HCT116 (cell line): ENCODE measurements around the gene PRDM8. TPM values are rescaled to one million over a fixed set of nuclear protein-coding genes. Genes with fewer than 3 reads are reported as not detected.

Source experiments
- ATAC-seq: fragments of 200-7000 bp; cut with Tn5 transposase; 2 replicates; pipeline ENCODE4 v1.9.1; 2020; ENCODE audit warnings: mild to moderate bottlenecking, moderate library complexity
- BruUV-seq: library from RNA; stranded (reverse); fragments of 400-500 nt; replicated peaks from 2 replicates; lab custom pipeline; 2021; lab: Mats Ljungman, UMichigan
- CTCF ChIA-PET: fragments of 300-600 bp; sonication (Branson Sonifier 250); formaldehyde crosslinking; loops from one replicate; lab custom pipeline; 2021; ENCODE audit warnings: antibody characterized with exemption; lab: Charles Lee
- POLR2A ChIA-PET: fragments of 300-600, 350-600 bp; sonication (Branson Sonifier 250); formaldehyde crosslinking; loops from one replicate; lab custom pipeline; 2021; ENCODE audit warnings: antibody characterized with exemption; lab: Charles Lee
- RAD21 ChIA-PET, 2 experiments: fragments of 300-600 bp; sonication (Branson Sonifier 250); formaldehyde crosslinking; loops; one replicate each; lab custom pipeline; 2023; ENCODE audit warnings: low total read pairs in 2 of 2; ENCODE audit not compliant: uncharacterized antibody in 2 of 2, unreplicated experiment in 2 of 2, low non-redundant PET in 1 of 2; lab: Charles Lee
- DNase-seq: peaks from one replicate; pipeline ENCODE4 v3.0.0-alpha.2; 2010; ENCODE audit warnings: low read depth, low spot score
- H2AFZ ChIP-seq: fragments of 200-600 bp; shearing (Covaris generic), sonication (generic); 2 replicates; pipeline ENCODE4 v1.6.1; 2017; ENCODE audit warnings: low read depth, mixed run types, mixed read lengths, antibody characterized with exemption, low read length; ENCODE audit not compliant: poor library complexity, severe bottlenecking
- H3K27ac ChIP-seq: 2 replicates; pipeline ENCODE4 v1.5.1; 2012; ENCODE audit warnings: low read depth, low read length
- H3K27me3 ChIP-seq: fragments of 200-600 bp; sonication (generic); 2 replicates; pipeline ENCODE4 v1.6.1; 2016; ENCODE audit warnings: mixed run types, low read length, mixed read lengths; ENCODE audit not compliant: insufficient read depth
- H3K36me3 ChIP-seq, 2 experiments: fragments of 200-500 bp in 1 of 2; fragments of 200-600 bp in 1 of 2; sonication (Bioruptor generic) in 1 of 2; sonication (generic) in 1 of 2; 2 replicates each; pipeline versions ENCODE4 v1.5.1 to v1.6.1; 2014 to 2016; ENCODE audit warnings: low read length in 2 of 2, inconsistent platforms in 1 of 2, mixed read lengths in 1 of 2, mixed run types in 1 of 2; ENCODE audit not compliant: insufficient read depth in 2 of 2, control insufficient read depth in 1 of 2
- H3K4me1 ChIP-seq, 2 experiments: fragments of 200-600 bp in 1 of 2; sonication (generic) in 1 of 2; 2 replicates each; pipeline versions ENCODE4 v1.5.1 to v1.6.1; 2012 to 2017; ENCODE audit warnings: low read length in 2 of 2, inconsistent platforms in 1 of 2, mild to moderate bottlenecking in 1 of 2, mixed read lengths in 1 of 2, mixed run types in 1 of 2, moderate library complexity in 1 of 2; ENCODE audit not compliant: insufficient read depth in 2 of 2, control insufficient read depth in 1 of 2
- H3K4me2 ChIP-seq: fragments of 200-600 bp; sonication (generic); 2 replicates; pipeline ENCODE4 v1.6.1; 2017; ENCODE audit warnings: mixed run types, low read length, mixed read lengths
- H3K4me3 ChIP-seq, 2 experiments: fragments of 200-600 bp in 1 of 2; sonication (generic) in 1 of 2; replicated peaks in 1 of 2; 2 replicates each; pipeline ENCODE4 v1.5.1; 2011 to 2016; ENCODE audit warnings: low read length in 2 of 2, control low read depth in 1 of 2, low read depth in 1 of 2, mild to moderate bottlenecking in 1 of 2, mixed read lengths in 1 of 2, mixed run types in 1 of 2
- H3K79me2 ChIP-seq: fragments of 200-600 bp; sonication (generic); 2 replicates; pipeline ENCODE4 v1.6.1; 2017; ENCODE audit warnings: mild to moderate bottlenecking, mixed run types, low read length, moderate library complexity, mixed read lengths; ENCODE audit not compliant: insufficient read depth
- H3K9ac ChIP-seq: fragments of 200-600 bp; sonication (generic); 2 replicates; pipeline ENCODE4 v1.6.1; 2016; ENCODE audit warnings: low read length, mixed read lengths
- H3K9me2 ChIP-seq: fragments of 200-600 bp; sonication (generic), shearing (Covaris generic); 2 replicates; pipeline ENCODE4 v1.6.1; 2017; ENCODE audit warnings: mixed run types, mild to moderate bottlenecking, moderate library complexity; ENCODE audit not compliant: insufficient read depth
- H3K9me3 ChIP-seq, 2 experiments: fragments of 200-500 bp in 1 of 2; fragments of 200-600 bp in 1 of 2; sonication (Bioruptor generic) in 1 of 2; sonication (generic) in 1 of 2; 2 replicates each; pipeline ENCODE4 v1.6.1; 2014 to 2017; ENCODE audit warnings: low read length in 2 of 2, mixed read lengths in 2 of 2, inconsistent platforms in 1 of 2, low read depth in 1 of 2, mild to moderate bottlenecking in 1 of 2, mixed run types in 1 of 2, moderate library complexity in 1 of 2; ENCODE audit not compliant: control insufficient read depth in 1 of 2, insufficient read depth in 1 of 2
- H4K20me1 ChIP-seq: fragments of 200-600 bp; sonication (generic), shearing (Covaris generic); 2 replicates; pipeline ENCODE4 v1.6.1; 2017; ENCODE audit warnings: mixed run types, mild to moderate bottlenecking, moderate library complexity; ENCODE audit not compliant: insufficient read depth
- ATF3 ChIP-seq: IDR thresholded peaks from 2 replicates; pipeline ENCODE4 v1.6.1; 2012
- CBX3 ChIP-seq: IDR thresholded peaks from 2 replicates; pipeline ENCODE4 v1.6.1; 2012; ENCODE audit warnings: low read depth
- CEBPB ChIP-seq: IDR thresholded peaks from 2 replicates; pipeline ENCODE4 v1.6.1; 2012; ENCODE audit warnings: low read depth
- EGR1 ChIP-seq: IDR thresholded peaks from 2 replicates; pipeline ENCODE4 v1.6.1; 2012; ENCODE audit warnings: low read depth
- EZH2 ChIP-seq: fragments of 200-600 bp; sonication (generic); IDR thresholded peaks from 2 replicates; pipeline ENCODE4 v1.6.1; 2017; ENCODE audit warnings: antibody characterized with exemption, mixed run types
- EZH2phosphoT487 ChIP-seq: fragments of 200-600 bp; IDR thresholded peaks from 2 replicates; pipeline ENCODE4 v1.6.1; 2018; ENCODE audit warnings: antibody characterized with exemption, borderline replicate concordance
- FOSL1 ChIP-seq: IDR thresholded peaks from 2 replicates; pipeline ENCODE4 v1.6.1; 2012; ENCODE audit warnings: low read depth
- MAX ChIP-seq: IDR thresholded peaks from 2 replicates; pipeline ENCODE4 v1.6.1; 2012
- POLR2A ChIP-seq: IDR thresholded peaks from 2 replicates; pipeline ENCODE4 v1.7.0; 2011; ENCODE audit warnings: borderline replicate concordance; ENCODE audit not compliant: insufficient read depth, insufficient read length; ENCODE audit errors: extremely low read depth
- RAD21 ChIP-seq: IDR thresholded peaks from 2 replicates; pipeline ENCODE4 v1.6.1; 2012; ENCODE audit warnings: low read depth, mild to moderate bottlenecking
- REST ChIP-seq: IDR thresholded peaks from 2 replicates; pipeline ENCODE4 v1.6.1; 2012; ENCODE audit warnings: low read depth
- SRF ChIP-seq: IDR thresholded peaks from 2 replicates; pipeline ENCODE4 v1.6.1; 2012; ENCODE audit warnings: low read depth
- YY1 ChIP-seq: IDR thresholded peaks from 2 replicates; pipeline ENCODE4 v1.6.1; 2011; ENCODE audit warnings: low read length, low read depth, moderate library complexity, mild to moderate bottlenecking; ENCODE audit not compliant: insufficient replicate concordance; ENCODE audit errors: extremely low read depth
- ZNF274 ChIP-seq: fragments of 200-500 bp; sonication (Bioruptor generic); IDR thresholded peaks from 2 replicates; pipeline ENCODE4 v1.6.1; 2014; ENCODE audit warnings: mild to moderate bottlenecking, low read depth, low read length, inconsistent platforms
- intact Hi-C: fragments of 100-400 bp; cut with micrococcal nuclease; formaldehyde crosslinking; loops from 2 replicates; pipeline ENCODE4 v1.10.0; 2022
- total RNA-seq: library from RNA; stranded (reverse); gene quantifications from one replicate; pipeline ENCODE4 v1.2.1, GENCODE V29; 2021; ENCODE audit not compliant: unreplicated experiment

PRDM8 gene
- total RNA-seq, 1 experiment from 2014 or later, result 1.4 TPM

GRCh38 chr4:80154545-80154933, 42.8 kb upstream of the PRDM8 start:
- Histone ChIP-seq H2AFZ (no peak overlapping the region), H3K36me3 (no peaks in the 10 kb centered on the region), H3K9ac (no peak overlapping the region), H3K27ac (no peak overlapping the region), H3K9me3 (no peaks in the 10 kb centered on the region), H3K4me2 (no peak overlapping the region), H3K4me3 (no peak overlapping the region), H4K20me1 (no peaks in the 10 kb centered on the region), H3K4me1 (no peaks in the 10 kb centered on the region), H3K9me2 (no peaks in the 10 kb centered on the region), H3K27me3 (no peaks in the 10 kb centered on the region)
- no peak for ATAC-seq
- POLR2A ChIA-PET, result no interaction called here
- no peak for TF ChIP-seq RAD21
- TF ChIP-seq YY1, result no peak
- no peak for TF ChIP-seq ATF3
- TF ChIP-seq EZH2phosphoT487, result no peak
- TF ChIP-seq MAX, result no peak
- no peak for TF ChIP-seq FOSL1
- TF ChIP-seq ZNF274, result no peak
- TF ChIP-seq REST, result no peak
- no peak for TF ChIP-seq EZH2
- TF ChIP-seq POLR2A, result no peak
- no peak for TF ChIP-seq EGR1
- no peak for TF ChIP-seq CBX3
- TF ChIP-seq SRF, result no peak
- no peak for TF ChIP-seq CEBPB
- TF ChIP-seq, all 23 proteins: peak for 0
- intact Hi-C loops, result no loop called here
- DNase-seq, result no peak
- BruUV-seq, result no TSS peak
- no peaks in the 10 kb centered on the region for H3K79me2 ChIP-seq
- CTCF ChIA-PET, result no interaction called here
- RAD21 ChIA-PET, result no interaction called here
